ENCODE results near the gene MNAT1.

The MNAT1 gene

GRCh38 chr14:60971271-60971670, 236.7 kb downstream of the MNAT1 start:
- DNase-seq, result no peak

- DNase-seq, result no peak
Measured at GRCh38 chr14:60972295-60972694, 237.7 kb downstream of the MNAT1 start.

GRCh38 chr14:60973070-60973469, 238.5 kb downstream of the MNAT1 start:
- DNase-seq, result no peak

GRCh38 chr14:60974090-60974651, 239.6 kb downstream of the MNAT1 start:
- DNase-seq, result no peak

- DNase-seq, result no peak
Measured at GRCh38 chr14:60975551-60975950, 241.0 kb downstream of the MNAT1 start.

- DNase-seq, result no peak
Measured at GRCh38 chr14:60977847-60978246, 243.3 kb downstream of the MNAT1 start.

- peak; percentile 94 to 95 for DNase-seq
Measured at GRCh38 chr14:60980811-60981632, 246.5 kb downstream of the MNAT1 start, which contains the start of the genes SLC38A6 and TRMT5. Gene SLC38A6 (plus strand): TSS chr14:60981245. CDS start chr14:60981278, 33 bp downstream. Gene TRMT5 (minus strand): TSS chr14:60981079. CDS start chr14:60980973, 106 bp downstream.

- peak; percentile 45 to 77 for DNase-seq
Measured at GRCh38 chr14:60981633-60982455, 247.3 kb downstream of the MNAT1 start.

- DNase-seq, result peak; percentile 60 to 73
Measured at GRCh38 chr14:60984196-60984595, 249.6 kb downstream of the MNAT1 start.

- DNase-seq, result no peak
Measured at GRCh38 chr14:60986500-60986899, 251.9 kb downstream of the MNAT1 start.

GRCh38 chr14:60989599-60989998, 255.0 kb downstream of the MNAT1 start:
- DNase-seq, result peak; percentile 83 to 97

- DNase-seq, result no peak
Measured at GRCh38 chr14:60998617-60999016, 264.1 kb downstream of the MNAT1 start.

- no peak for DNase-seq
Measured at GRCh38 chr14:60999536-60999935, 265.0 kb downstream of the MNAT1 start.

- no peak for DNase-seq
Measured at GRCh38 chr14:61003571-61003970, 269.0 kb downstream of the MNAT1 start.

- no peak for DNase-seq
Measured at GRCh38 chr14:61019537-61019936, 285.0 kb downstream of the MNAT1 start.
